Mesenchymal stem cell (in vitro differentiated cells and primary cell): ENCODE data around the gene CHST11.

Experiments
- DNase-seq: peaks from one replicate; pipeline ENCODE4 v3.0.0-alpha.2; 2013
- H2AFZ ChIP-seq: one replicate; pipeline ENCODE4 v1.6.1; 2013; ENCODE audit warnings: low read depth, mild to moderate bottlenecking, control low read depth, inconsistent platforms, low read length, moderate library complexity
- H2AK5ac ChIP-seq: 2 replicates; pipeline ENCODE4 v1.6.1; 2013; ENCODE audit warnings: low read length, moderate library complexity, mild to moderate bottlenecking, inconsistent platforms; ENCODE audit not compliant: severe bottlenecking
- H2BK120ac ChIP-seq: one replicate; pipeline ENCODE4 v1.6.1; 2013; ENCODE audit warnings: low read depth, mild to moderate bottlenecking, inconsistent platforms, low read length, moderate library complexity
- H2BK12ac ChIP-seq, 2 experiments: one replicate each; pipeline ENCODE4 v1.6.1; 2013; ENCODE audit warnings: inconsistent platforms in 2 of 2, low read length in 2 of 2, mild to moderate bottlenecking in 2 of 2, moderate library complexity in 2 of 2, control low read depth in 1 of 2
- H2BK15ac ChIP-seq: one replicate; pipeline ENCODE4 v1.6.1; 2013; ENCODE audit warnings: mild to moderate bottlenecking, low read depth, inconsistent platforms; ENCODE audit not compliant: poor library complexity, severe bottlenecking
- H2BK5ac ChIP-seq: 2 replicates; pipeline ENCODE4 v1.6.1; 2013; ENCODE audit warnings: low read depth, mild to moderate bottlenecking, low read length, control low read depth, inconsistent platforms; ENCODE audit not compliant: poor library complexity, severe bottlenecking
- H3K14ac ChIP-seq, 2 experiments: one replicate each; pipeline ENCODE4 v1.6.1; 2013; ENCODE audit warnings: inconsistent platforms in 2 of 2, low read length in 2 of 2, control low read depth in 1 of 2, mild to moderate bottlenecking in 1 of 2, moderate library complexity in 1 of 2
- H3K18ac ChIP-seq, 2 experiments: one replicate each; pipeline ENCODE4 v1.6.1; 2013; ENCODE audit warnings: inconsistent platforms in 2 of 2, low read length in 2 of 2, control low read depth in 1 of 2, low read depth in 1 of 2, mild to moderate bottlenecking in 1 of 2
- H3K23ac ChIP-seq, 2 experiments: one replicate each; pipeline ENCODE4 v1.6.1; 2013; ENCODE audit warnings: inconsistent platforms in 2 of 2, low read length in 2 of 2, mild to moderate bottlenecking in 2 of 2, moderate library complexity in 2 of 2, control low read depth in 1 of 2
- H3K27ac ChIP-seq: 2 replicates; pipeline ENCODE4 v1.5.1; 2013; ENCODE audit warnings: mild to moderate bottlenecking, moderate library complexity, low read length, control low read depth, inconsistent platforms; ENCODE audit not compliant: poor library complexity, severe bottlenecking
- H3K27me3 ChIP-seq, 2 experiments: 2 replicates each; pipeline versions ENCODE4 v1.6.1 to v1.7.0; 2013; ENCODE audit warnings: low read length in 2 of 2, mild to moderate bottlenecking in 2 of 2, moderate library complexity in 2 of 2, control low read depth in 1 of 2, inconsistent platforms in 1 of 2; ENCODE audit not compliant: control insufficient read depth in 1 of 2, insufficient read depth in 1 of 2
- H3K36me3 ChIP-seq, 2 experiments: 2 replicates each; pipeline versions ENCODE4 v1.6.1 to v1.7.0; 2013; ENCODE audit warnings: low read length in 2 of 2, control low read depth in 1 of 2, inconsistent platforms in 1 of 2, low read depth in 1 of 2, mild to moderate bottlenecking in 1 of 2; ENCODE audit not compliant: insufficient read depth in 2 of 2, control insufficient read depth in 1 of 2
- H3K4ac ChIP-seq, 2 experiments: one replicate each; pipeline ENCODE4 v1.6.1; 2013; ENCODE audit warnings: inconsistent platforms in 2 of 2, low read length in 2 of 2, mild to moderate bottlenecking in 2 of 2, moderate library complexity in 2 of 2, control low read depth in 1 of 2, low read depth in 1 of 2
- H3K4me1 ChIP-seq: 2 replicates; pipeline ENCODE4 v1.6.1; 2013; ENCODE audit warnings: low read depth, low read length, control low read depth; ENCODE audit not compliant: control insufficient read depth, insufficient read depth
- H3K4me2 ChIP-seq: 2 replicates; pipeline ENCODE4 v1.6.1; 2013; ENCODE audit warnings: low read length, mild to moderate bottlenecking, inconsistent platforms; ENCODE audit not compliant: poor library complexity, severe bottlenecking
- H3K4me3 ChIP-seq, 2 experiments: 2 replicates each; pipeline versions ENCODE4 v1.5.1 to v1.7.0; 2013; ENCODE audit warnings: low read length in 2 of 2, mild to moderate bottlenecking in 2 of 2, control low read depth in 1 of 2, low read depth in 1 of 2; ENCODE audit not compliant: insufficient read depth in 1 of 2
- H3K79me1 ChIP-seq: replicated peaks from 2 replicates; pipeline ENCODE4 v1.6.1; 2013; ENCODE audit warnings: mild to moderate bottlenecking, control low read depth, low read length, inconsistent platforms; ENCODE audit not compliant: poor library complexity, severe bottlenecking
- H3K9ac ChIP-seq: 2 replicates; pipeline ENCODE4 v1.7.0; 2013; ENCODE audit warnings: mild to moderate bottlenecking, low read length, moderate library complexity
- H3K9me3 ChIP-seq: 2 replicates; pipeline ENCODE4 v1.7.0; 2013; ENCODE audit warnings: mild to moderate bottlenecking, low read length; ENCODE audit not compliant: control insufficient read depth
- H4K8ac ChIP-seq: one replicate; pipeline ENCODE4 v1.6.1; 2013; ENCODE audit warnings: inconsistent platforms, mild to moderate bottlenecking, low read length, moderate library complexity
- H4K91ac ChIP-seq: one replicate; pipeline ENCODE4 v1.6.1; 2013; ENCODE audit warnings: mild to moderate bottlenecking, low read length, inconsistent platforms
- WGBS: methylation state at CpG from one replicate; pipeline ENCODE4 v1.1.7; 2013; ENCODE audit warnings: mixed read lengths; 5-methylcytosine and 5-hydroxymethylcytosine counted together

CHST11 gene

DNA sequence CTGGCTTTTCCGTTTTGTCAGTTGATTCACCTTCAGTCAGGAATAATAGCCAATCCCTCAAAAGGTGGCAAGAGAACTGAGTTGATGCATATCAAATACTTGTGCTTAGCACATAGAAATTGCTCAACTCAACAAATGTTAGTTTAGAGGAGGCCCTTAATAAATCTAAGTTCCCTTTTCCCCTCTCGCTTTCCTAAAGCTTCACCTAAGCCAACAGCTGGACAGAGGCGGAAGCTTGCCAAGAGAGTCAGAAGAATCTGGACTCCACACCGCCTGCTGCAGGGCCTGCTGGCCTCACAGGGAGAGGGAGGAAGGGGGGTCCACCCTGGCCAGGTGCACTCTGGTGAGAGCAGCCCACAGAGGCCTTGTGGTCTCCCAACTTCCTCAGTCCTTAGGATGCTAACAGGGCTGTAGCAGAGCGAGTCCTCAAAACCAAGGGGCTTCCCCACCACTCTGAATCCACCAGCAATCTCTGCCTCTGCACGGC, 213.1 kb downstream of the CHST11 start:
- Histone ChIP-seq H4K8ac (peak overlapping the region; percentile 83), H3K18ac (peak overlapping the region; percentile 92 to 98), H3K27me3 (no peaks in the 10 kb centered on the region), H3K4me2 (no peak overlapping the region), H2BK120ac (peak overlapping the region; percentile 78), H3K4me1 (peaks cover 27% of the 10 kb centered on the region), H3K4ac (peak overlapping the region; percentile 82 to 87), H3K36me3 (no peaks in the 10 kb centered on the region), H3K14ac (peak overlapping the region in 1 of 2 experiments; percentile 94), H3K9ac (peak overlapping the region; percentile 35), H2BK15ac (peak overlapping the region; percentile 84), H3K27ac (no peak overlapping the region), H3K23ac (no peak overlapping the region), H2BK12ac (peak overlapping the region; percentile 81 to 97), H3K79me1 (no peaks in the 10 kb centered on the region), H4K91ac (peak overlapping the region; percentile 85), H3K4me3 (no peak overlapping the region), H2AFZ (no peak overlapping the region), H3K9me3 (no peaks in the 10 kb centered on the region), H2BK5ac (no peak overlapping the region), H2AK5ac (no peak overlapping the region)
- 69% methylated on average over 6 of the region's 6 CpGs for WGBS
- peak; percentile 63 for DNase-seq

DNA sequence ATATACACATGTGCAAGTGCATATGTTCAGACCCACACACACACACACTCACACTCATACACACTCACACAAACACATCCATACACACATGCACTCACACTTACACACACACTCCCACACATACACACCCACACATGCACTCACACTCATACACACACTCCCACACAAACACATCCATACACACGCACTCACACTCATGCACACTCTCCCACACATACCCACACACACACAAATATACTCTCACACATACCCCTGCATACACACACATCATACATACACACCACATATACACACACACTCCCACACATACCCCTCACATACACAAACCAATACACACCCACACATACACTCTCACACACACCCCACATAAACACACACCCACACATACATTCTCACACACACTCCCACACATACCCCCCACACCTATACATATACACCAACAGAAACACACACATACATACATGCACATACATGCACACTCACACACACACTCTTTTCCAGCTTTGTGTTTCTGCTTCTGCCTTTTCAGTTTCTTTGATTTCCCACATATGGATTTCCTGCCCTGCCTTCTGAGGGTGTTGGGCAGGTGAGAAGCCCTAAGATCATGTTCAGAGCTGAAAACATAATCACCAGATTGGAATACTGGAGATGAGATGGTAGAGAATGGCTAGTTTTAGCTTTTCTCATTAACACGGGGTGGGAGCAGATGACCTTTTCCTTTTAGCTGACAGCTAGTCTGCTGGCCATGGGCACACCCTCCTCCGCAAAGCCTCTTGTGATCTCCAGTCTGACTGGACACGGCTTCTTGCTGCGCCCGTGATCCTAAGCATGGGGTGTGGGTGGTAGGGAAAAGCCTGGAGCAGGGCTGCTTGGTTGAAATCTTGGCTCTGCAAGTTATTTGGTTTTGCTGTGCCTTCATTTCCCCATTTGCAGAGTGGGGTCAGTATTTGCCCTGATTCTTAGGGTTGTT, 214.0 kb downstream of the CHST11 start:
- peak; percentile 43 for DNase-seq
- H3K27me3 ChIP-seq: no peaks in the 10 kb centered on the region
- H3K9ac ChIP-seq: peak overlapping the region; percentile 76
- H3K4me2 ChIP-seq: no peak overlapping the region
- peak overlapping the region; percentile 80 to 87 for H3K18ac ChIP-seq
- WGBS: 80% methylated on average over 6 of the region's 6 CpGs
- peak overlapping the region; percentile 81 to 97 for H2BK12ac ChIP-seq
- peak overlapping the region; percentile 78 for H2BK120ac ChIP-seq
- H3K4me1 ChIP-seq: peaks cover 27% of the 10 kb centered on the region
- H3K36me3 ChIP-seq: no peaks in the 10 kb centered on the region
- peak overlapping the region in 1 of 2 experiments; percentile 94 for H3K14ac ChIP-seq
- H2BK15ac ChIP-seq: peak overlapping the region; percentile 84
- H3K4me3 ChIP-seq: no peak overlapping the region
- H3K79me1 ChIP-seq: no peaks in the 10 kb centered on the region
- no peak overlapping the region for H2BK5ac ChIP-seq
- H3K4ac ChIP-seq: peak overlapping the region; percentile 27 to 82
- peak overlapping the region in 1 of 2 experiments; percentile 91 for H3K23ac ChIP-seq
- peak overlapping the region; percentile 52 for H4K8ac ChIP-seq
- no peak overlapping the region for H2AFZ ChIP-seq
- H3K9me3 ChIP-seq: no peaks in the 10 kb centered on the region
- H2AK5ac ChIP-seq: peak overlapping the region; percentile 85
- no peak overlapping the region for H3K27ac ChIP-seq
- peak overlapping the region; percentile 90 for H4K91ac ChIP-seq

DNA sequence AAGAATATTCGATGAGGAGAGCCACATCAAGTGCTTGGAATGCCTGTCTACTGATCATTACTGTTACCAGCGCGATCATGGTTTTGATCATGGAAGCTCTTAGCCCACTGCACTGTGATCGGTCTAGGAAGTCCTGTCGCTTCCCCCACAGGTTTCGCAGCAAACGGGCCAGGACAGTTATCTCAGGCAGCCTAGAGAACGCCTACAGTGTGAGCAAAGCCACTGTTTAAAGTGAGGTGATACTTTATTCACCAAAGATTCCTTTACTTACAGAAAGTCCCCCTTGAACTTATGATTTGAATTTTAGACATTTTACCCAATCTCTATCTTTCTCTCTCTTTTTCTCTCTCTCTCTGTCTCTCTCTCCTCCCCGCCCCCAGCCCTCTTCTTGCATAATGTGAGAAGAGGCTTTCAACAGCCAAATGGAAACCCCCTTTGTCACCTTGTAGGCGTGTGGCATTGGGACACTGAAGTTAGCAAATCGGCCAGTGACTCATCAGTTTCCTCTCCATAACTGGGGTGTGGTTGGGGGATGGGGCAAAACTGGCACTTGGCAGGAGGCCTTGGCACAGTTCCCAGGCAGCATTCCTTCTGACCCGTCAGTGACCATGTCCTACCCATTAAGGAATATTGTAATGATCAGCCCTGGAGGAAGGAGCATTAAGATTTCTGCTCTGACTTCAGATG, 214.8 kb downstream of the CHST11 start:
- peak overlapping the region; percentile 85 for H4K8ac ChIP-seq
- H3K9me3 ChIP-seq: no peaks in the 10 kb centered on the region
- peaks cover 27% of the 10 kb centered on the region for H3K4me1 ChIP-seq
- no peak overlapping the region for H2AFZ ChIP-seq
- peak overlapping the region; percentile 8 to 57 for H3K4ac ChIP-seq
- H3K27me3 ChIP-seq: no peaks in the 10 kb centered on the region
- no peak overlapping the region for H3K4me2 ChIP-seq
- 53% methylated on average over 11 of the region's 12 CpGs for WGBS
- no peaks in the 10 kb centered on the region for H3K79me1 ChIP-seq
- no peak overlapping the region for H3K14ac ChIP-seq
- peak overlapping the region; percentile 0 for H2BK5ac ChIP-seq
- no peak overlapping the region for H3K27ac ChIP-seq
- H3K9ac ChIP-seq: peak overlapping the region; percentile 76
- peak overlapping the region; percentile 80 to 87 for H3K18ac ChIP-seq
- peak overlapping the region; percentile 81 to 97 for H2BK12ac ChIP-seq
- peak overlapping the region; percentile 92 for H4K91ac ChIP-seq
- H2BK15ac ChIP-seq: no peak overlapping the region
- peak overlapping the region in 1 of 2 experiments; percentile 20 for H3K4me3 ChIP-seq
- H3K36me3 ChIP-seq: no peaks in the 10 kb centered on the region
- peak overlapping the region; percentile 8 for H2BK120ac ChIP-seq
- peak overlapping the region; percentile 85 for H2AK5ac ChIP-seq
- no peak overlapping the region for H3K23ac ChIP-seq
- peak; percentile 98 for DNase-seq

DNA sequence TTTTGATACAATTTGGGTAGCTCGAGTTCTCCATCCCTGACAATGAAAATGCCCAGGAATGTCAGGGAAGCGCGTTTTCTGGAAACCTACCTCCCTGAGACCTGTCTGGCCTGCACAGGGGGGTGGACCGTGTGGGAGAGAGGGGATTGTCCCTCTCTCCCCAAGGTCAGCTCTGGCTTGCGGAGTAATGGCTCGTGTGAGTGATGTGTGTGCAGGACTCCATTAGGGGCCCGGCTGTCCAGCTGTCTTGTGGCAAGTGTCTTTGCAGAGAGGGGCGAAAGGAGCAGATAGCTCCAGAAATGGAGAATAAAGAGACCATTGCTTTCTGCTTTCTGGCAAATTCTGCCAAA, 215.3 kb downstream of the CHST11 start:
- Histone ChIP-seq H3K4me2 (peak overlapping the region; percentile 20), H3K9ac (peak overlapping the region; percentile 76), H2BK15ac (no peak overlapping the region), H3K4me1 (peaks cover 27% of the 10 kb centered on the region), H3K27me3 (no peaks in the 10 kb centered on the region), H2AFZ (no peak overlapping the region), H3K4ac (peak overlapping the region; percentile 21 to 90), H3K27ac (peak overlapping the region; percentile 11), H3K79me1 (peaks cover 2% of the 10 kb centered on the region), H3K4me3 (peak overlapping the region in 1 of 2 experiments; percentile 20), H3K9me3 (no peaks in the 10 kb centered on the region), H3K23ac (no peak overlapping the region), H3K14ac (peak overlapping the region in 1 of 2 experiments; percentile 68), H2AK5ac (no peak overlapping the region), H2BK12ac (peak overlapping the region; percentile 88 to 92), H2BK5ac (no peak overlapping the region), H4K91ac (peak overlapping the region; percentile 85), H3K36me3 (no peaks in the 10 kb centered on the region), H3K18ac (peak overlapping the region; percentile 80 to 90), H2BK120ac (peak overlapping the region; percentile 80), H4K8ac (peak overlapping the region; percentile 85)
- WGBS: 65% methylated on average over 8 of the region's 8 CpGs
- DNase-seq: no peak
